A673 (cell line): ENCODE results near the gene ARHGAP22.

ENCODE experiments used
- EZH2 ChIP-seq: fragments of 200-600 bp; sonication (generic); IDR thresholded peaks from 2 replicates; pipeline ENCODE4 v1.6.1; 2017; ENCODE audit warnings: borderline replicate concordance, low read depth, mild to moderate bottlenecking, mixed read lengths, antibody characterized with exemption, low read length; ENCODE audit not compliant: poor library complexity, severe bottlenecking
- TF ChIP-seq, protein P1 (sequence below): fragments of 300-800, 200-600 bp; sonication (generic); conservative IDR thresholded peaks from 2 replicates; pipeline ENCODE4 v1.5.1; 2017; ENCODE audit warnings: low read depth, mild to moderate bottlenecking, antibody characterized with exemption, low read length, moderate library complexity, mixed read lengths

DNA sequence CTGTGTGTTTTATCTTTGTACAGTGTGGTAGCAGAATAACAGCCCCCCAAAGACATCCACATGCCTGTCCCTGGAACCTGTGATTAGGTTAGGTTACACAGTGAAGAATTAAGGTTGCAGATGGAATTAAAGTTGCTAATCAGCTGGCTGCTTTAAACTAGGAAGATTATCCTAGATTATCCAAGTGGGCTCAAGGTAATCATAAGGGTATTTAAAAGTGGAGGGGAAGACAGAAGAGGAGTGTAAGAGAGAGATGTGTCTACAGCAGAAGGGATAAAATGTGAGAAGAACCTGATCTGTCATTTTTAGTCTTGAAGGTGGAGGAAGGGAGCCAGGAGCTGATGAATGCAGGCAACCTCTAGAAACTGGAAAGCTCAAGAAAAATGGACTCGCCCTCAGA is 117.6 kb downstream of the ARHGAP22 start:
- TF ChIP-seq, protein P1, sequence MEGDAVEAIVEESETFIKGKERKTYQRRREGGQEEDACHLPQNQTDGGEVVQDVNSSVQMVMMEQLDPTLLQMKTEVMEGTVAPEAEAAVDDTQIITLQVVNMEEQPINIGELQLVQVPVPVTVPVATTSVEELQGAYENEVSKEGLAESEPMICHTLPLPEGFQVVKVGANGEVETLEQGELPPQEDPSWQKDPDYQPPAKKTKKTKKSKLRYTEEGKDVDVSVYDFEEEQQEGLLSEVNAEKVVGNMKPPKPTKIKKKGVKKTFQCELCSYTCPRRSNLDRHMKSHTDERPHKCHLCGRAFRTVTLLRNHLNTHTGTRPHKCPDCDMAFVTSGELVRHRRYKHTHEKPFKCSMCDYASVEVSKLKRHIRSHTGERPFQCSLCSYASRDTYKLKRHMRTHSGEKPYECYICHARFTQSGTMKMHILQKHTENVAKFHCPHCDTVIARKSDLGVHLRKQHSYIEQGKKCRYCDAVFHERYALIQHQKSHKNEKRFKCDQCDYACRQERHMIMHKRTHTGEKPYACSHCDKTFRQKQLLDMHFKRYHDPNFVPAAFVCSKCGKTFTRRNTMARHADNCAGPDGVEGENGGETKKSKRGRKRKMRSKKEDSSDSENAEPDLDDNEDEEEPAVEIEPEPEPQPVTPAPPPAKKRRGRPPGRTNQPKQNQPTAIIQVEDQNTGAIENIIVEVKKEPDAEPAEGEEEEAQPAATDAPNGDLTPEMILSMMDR = no peak
- TF ChIP-seq EZH2 = no peak
